Skin of body (tissue), 2 donors: ENCODE measurements around the gene TSTD2. TPM values are rescaled to one million over a fixed set of nuclear protein-coding genes. Genes with fewer than 3 reads are reported as not detected.
A peak's percentile ranks its signal among the peaks of the same experiment; 100 is the strongest.

Source experiments
- DNase-seq: peaks from one replicate; lab custom pipeline; 2025; lab: John Stamatoyannopoulos, UW
- total RNA-seq: library from RNA; depleted of rRNA; stranded (reverse); fragments of >200 nt; gene quantifications from one replicate; pipeline ENCODE4 v1.2.3, GENCODE V29; 2014

The TSTD2 gene
- total RNA-seq, 1 donor from 2014 or later, result 17.9 TPM

DNA sequence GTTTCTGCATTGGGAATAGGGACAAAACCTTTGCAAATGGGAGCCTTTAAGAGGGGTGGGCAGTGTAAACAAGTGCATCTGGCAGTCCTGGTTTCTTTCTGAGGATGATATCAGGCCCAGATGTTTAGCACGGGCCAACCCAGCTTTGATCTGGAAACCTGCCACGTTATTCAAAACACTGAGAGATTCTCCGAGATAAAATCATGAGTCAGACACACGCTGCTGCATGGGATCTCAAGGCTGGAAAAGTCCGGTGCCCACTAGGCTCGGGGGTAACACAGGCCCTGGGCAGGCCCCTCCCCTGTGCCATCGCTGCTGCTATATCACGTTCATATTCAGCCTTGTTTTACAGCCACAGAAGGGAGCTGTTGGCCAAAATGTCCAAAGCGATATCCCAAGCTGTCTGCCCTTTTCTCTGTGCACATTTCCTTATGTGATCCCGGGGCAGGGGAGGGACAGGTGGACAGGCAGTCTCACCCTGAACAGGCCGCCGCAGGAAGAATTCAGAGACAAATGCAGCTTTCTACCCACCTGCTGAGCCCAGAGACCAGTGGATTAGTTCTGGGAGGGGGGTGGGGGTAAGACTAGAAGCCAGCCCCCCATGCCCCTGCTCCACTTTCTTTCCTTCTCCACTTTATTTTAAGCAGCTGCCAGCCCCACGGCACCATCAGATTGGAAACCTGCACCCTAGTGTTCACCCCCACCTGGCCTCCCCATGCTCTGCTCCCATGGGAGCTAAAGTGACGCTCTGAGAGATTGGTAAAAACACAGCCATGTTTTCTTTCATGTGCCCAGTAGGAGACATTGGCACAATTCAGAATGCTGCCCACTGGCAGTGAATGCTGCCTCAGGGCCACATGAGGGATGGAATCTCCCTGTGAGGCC lies 68.6 kb downstream of the TSTD2 start:
- peak; percentile 20 for DNase-seq

DNA sequence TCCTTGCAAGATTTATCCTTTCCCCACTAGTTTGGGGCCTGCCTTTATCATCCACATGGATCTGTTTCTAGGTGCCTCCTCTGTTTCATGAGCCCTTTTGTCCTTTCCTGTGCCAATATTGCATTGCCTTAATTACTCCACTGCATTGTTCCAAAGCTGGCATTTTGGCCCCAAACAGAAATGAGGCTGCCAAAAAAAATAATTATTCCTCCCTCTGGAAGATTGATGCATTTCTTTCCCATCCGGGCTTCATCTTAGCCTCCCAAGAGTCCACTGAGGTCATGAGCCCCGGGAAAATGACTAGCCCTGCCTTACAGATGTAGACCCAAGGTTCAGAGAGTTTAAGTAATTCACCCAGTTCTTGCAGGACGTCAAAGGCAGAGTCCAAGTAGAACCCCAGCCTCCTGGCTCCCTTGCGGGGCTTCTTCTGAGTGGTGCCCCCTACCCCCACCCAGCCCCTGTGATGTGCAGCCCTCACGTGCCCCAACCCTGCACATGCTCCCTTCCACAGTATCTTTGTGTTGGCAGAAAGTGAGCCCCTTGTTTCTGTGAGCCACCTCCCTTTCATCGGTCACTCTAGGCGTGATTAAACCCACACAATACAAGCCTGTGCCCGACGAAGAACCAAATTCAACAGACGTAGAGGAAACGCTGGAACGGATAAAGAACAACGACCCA lies 69.6 kb downstream of the TSTD2 start:
- DNase-seq, result no peak

DNA sequence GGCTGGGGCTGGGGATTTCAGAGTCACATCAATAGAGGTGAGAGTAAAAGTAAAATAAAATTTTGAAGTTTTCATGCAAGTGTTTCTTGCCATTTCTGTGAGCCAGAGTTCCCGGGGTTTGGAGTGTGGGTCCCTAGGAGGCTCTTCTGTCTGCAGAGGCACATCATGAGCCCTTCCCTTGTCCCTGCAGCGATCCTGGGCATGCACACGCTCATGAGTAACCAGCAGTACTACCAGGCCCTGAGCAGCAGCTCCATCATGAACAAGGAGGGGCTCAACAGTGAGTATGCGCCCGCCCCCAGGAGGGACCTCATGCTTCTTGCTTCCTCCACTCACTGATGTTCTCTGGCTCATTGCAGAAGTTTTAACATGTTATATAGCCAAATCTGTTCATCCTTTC lies 70.6 kb downstream of the TSTD2 start:
- no peak for DNase-seq

DNA sequence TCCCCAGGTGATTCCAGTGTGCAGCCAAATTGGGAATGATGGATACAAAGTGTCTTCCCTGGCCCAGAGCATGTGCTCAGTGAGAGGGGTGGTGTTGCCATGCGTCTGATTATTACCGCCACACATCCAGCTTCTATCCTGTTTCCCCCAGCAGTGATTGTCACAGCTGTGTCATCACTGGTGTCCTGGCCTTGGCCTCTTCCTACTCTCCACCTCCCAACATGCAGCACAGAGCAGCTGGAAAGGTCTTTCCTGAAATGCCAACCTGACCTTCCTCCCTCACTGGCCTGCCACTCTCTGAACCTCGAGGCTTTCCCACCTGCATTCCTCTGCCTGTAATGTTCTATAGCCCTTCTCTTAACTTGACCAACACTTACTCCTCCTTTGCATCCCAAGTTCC lies 71.7 kb downstream of the TSTD2 start:
- DNase-seq, result no peak

DNA sequence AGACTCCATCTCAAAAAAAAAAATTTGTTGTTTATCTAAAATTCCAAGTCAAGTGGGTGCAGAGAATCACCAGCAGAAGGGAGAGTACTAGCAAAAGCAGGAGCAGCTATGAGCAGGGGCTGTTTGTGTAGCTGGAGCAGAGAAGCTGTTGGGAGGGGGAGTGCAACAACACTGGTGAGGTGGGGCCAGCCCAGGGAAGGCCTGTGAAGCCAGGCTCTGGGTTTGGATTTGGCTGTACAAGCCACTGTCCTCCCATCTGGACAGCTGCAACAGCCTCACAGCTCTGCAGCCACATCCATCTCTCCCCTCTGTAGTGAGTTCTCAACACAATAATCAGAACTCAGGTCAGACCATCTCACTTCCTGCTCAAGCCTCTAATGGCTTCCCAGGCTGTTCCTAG lies 72.3 kb downstream of the TSTD2 start:
- DNase-seq, result no peak

DNA sequence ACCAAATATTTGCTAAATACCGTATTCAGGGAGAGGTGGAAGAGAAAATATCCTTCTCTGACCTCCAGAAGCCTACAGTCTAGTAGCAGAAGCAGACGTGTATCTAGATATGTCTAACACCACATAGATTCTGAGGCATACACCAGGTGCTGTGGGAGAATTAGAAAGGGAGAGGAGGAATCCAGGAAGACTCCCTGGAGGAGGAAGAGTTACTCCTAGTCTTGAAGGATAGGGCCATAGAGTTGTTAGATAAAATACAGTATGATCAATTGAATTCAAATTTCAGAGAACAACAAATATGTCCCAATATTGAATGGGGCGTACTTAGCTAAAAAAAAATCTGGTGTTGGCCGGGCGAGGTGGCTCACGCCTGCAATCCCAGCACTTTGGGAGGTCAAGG lies 73.0 kb downstream of the TSTD2 start:
- DNase-seq, result no peak

DNA sequence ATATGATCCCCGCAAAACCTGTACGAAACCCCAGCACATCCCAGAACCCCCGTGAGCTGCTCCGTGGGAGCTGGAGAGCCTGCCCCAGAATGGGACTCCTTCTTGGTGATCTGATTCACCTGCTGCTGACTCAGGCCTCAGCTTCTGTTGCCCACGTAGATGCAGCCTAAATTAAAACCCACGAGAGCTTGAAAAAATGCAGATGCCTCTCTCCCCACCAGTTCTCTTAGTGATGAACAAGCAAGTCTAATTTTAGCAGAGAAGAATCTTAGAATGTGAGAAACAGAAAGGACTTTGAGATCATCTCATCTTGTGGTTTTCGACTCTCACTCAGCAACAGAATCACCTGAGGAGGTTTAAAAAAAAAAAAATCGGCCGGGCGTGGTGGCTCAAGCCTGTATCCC lies 74.1 kb downstream of the TSTD2 start:
- DNase-seq, result no peak

DNA sequence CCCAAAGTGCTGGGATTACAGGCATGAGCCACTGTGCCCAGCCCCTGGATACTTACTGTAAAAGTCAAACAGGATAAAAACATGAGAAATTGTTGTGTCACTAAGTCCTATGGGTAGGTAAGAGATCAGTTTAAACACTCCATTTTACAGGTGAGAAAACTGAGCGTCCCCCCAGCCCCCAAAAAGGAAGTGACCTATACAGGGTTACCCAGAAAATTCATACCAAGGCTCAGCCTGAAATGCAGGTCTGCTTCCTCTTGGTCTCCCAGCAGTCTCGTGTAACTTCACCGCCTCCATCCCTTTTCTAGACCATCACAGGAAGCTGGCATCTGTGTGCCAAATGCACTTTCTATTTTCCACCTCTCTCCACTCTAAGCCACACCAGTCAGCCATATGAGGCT lies 74.5 kb downstream of the TSTD2 start:
- no peak for DNase-seq

DNA sequence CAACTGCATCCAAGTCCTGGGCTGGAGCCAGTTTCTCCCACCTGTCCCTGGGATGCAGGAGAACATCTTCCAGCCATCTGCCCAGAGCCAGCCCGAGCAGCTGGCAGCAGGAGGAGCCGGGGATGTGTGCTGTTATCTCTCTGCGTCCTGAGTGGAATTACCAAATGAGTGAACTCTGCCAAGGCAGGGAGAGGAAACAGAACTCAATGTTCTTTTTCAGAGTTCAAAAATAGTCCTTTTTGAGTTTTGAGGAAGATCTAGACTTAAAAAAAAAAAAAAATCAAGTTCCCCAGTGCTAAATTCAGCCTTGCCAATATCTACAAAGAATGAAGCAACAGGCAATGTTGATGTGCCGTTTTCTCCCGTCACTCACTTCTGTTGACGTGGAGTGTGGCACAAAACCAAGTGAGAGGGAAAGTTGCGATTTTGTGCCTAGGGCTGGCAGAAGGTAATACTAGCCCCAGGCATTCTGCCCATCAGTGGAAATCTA lies 75.5 kb downstream of the TSTD2 start:
- DNase-seq, result no peak

DNA sequence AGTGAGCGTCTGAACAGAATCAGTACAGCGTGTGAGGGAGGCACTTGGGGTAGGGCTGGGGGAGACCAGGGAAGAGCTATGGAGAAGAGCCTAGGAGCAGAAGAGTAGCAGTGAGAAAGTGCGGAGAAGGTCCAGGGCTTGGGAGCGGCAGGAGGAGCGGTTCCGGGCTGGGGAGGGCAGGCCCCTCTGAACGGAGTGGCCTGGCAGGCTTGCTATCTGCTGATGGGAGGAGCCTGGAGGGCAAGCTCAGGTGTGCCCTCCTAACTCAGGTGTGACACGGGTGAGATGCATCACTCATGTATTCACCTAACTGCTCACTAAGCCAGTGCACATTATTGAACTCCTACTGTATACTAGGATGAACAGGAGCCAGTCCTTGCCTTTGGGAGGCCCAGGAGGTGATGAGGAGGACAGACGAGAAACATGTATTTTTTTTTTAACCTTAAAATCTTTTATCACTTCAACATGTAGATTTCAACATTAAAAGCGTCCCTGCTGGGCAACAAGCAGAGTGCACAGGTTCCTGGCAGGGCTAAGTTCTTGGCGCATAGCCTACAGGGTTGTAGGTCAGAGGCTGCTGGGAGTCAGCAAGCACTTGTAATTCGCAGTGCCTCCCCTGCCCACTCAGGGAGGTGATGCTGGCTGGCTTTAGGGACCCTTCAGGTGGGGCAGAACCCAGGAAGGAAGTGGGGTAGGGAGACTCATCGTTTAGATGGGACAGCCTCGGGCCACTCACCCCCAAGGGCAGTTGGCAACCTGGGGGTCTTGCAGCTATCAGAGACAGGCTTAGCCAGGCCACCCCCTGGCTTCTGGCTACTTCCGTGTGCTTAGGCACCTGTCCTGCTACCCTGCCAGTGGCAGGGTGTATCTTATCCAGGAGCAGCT lies 76.2 kb downstream of the TSTD2 start:
- no peak for DNase-seq

DNA sequence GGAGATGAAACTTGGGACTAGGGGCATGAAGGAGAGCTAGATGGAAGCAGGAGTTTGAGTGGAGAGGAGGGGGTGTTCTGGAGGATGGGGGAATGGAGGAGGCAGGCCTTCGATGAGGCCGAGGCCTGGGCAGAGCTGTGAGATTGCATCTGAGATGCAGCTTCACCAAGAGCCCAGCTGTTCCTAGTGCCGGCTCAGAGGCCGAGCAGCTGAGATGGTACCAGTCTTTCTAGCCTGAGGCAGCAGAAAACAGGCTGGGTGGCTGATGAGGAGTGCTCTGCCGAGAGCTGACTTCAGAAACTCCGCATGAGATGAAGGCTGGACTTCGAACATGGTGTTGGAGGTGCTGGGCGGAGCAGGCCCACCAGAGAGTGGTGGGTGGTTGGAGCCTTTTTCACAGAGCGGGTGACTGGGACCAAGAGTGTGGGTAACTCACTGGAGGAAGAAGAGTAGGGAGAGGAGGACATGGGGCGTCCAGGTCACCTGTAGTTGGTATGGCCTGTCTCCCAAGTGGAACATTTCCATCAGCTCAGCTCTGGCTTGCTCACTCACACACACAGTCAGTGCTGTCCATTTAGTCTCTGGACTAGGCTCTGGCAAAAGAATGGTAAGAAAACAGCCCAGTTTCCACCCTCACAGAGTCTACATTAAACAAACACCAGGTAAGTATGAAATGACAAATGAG lies 77.0 kb downstream of the TSTD2 start:
- DNase-seq, result no peak

DNA sequence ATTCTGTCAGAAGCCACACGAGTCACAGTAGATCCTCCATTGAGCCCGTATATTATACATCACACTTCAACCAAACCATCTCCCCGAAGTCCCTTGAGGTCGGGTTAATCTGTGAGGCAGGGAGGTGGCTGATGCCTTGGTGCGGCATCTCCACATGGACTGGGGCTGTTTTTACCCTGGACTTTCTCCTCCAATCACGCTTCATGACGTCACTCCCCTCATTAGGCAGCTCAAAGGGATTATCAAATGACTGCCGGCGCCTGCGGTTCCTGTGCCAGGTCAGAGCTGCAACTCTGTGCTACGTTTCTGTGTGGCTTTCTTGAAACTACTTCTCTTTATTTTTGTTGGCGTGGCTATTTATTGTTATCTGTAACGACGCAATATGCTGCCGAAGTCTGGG lies 78.0 kb downstream of the TSTD2 start:
- DNase-seq, result no peak

DNA sequence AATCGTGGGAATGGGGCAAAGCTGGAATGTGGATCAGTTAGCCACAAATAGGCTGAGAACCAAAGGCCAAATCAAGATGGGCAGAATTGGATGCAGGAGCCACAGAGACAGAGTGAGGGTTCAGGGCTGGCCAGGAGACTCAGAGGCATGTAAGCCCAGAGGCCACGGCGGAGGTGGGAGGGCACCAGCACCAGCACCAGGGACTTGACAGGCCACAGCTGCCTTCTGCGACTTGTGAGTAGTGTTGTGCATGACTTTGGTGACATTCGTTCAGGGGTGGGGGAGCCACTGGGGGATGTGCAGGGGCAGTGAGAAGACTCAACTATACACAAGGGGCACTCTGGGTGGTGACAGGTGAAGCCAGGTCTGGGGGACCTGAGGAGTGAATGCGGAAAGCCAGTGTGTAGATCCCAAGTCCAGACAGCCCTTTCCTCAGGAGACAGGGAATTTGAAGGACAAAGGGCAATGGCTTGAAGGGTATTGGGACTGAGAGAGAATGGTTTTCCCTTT lies 78.5 kb downstream of the TSTD2 start:
- DNase-seq, result no peak

DNA sequence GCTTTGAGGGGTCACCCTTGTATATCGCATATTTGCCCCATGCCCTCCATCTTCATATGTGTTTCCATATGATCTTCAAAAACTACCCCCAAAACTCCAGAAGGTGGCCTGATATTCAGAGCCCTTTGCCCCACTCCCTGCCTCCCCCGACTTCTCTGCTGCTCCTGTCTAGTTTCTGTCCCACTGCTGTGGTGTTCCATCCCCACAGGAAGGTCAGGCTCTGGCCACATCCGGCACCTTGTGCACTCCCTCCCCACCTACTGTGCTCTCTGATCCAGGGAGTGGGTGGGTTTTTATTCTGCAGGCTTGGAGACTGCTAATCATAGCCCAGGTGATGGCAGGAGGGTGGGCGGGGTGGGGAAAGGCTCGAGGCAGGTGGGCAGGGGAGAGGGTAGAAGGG lies 79.3 kb downstream of the TSTD2 start:
- DNase-seq, result no peak

DNA sequence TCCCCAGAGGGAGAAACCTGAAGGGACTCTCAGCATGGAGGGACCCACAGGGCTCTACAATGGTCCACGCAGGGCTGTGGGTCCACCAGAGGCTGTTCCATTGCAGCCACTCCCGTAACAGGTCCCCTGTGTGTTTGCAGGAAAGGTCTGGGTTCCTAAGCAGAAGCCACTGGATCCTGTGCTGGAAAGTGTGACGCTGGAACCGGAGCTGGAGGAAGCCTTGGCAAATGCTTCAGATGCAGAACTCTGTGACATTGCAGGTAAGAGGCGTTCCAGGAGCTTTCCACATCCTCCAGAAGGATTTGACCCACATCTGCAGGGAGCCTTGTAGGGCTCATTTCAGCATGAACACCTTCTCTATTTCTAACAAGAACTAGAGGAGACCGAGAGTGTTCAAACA lies 80.0 kb downstream of the TSTD2 start:
- no peak for DNase-seq

DNA sequence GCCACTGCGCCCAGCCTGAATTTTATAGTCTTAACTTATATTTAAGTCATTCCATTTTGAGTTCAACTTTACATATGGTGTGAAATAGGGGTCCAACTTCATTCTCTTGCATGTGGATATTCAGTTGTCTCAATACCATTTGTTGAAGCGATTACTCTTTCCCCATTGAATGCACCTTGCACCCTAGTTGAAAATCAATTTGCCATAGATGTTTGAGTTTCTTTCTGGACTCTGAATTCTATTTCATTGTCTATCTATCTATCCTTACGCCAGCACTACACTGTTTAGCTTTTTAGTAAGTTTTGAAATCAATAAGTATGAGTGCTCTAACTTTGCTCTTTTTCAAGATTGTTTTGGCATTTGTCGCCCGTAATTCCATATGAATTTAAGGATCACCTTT lies 81.9 kb downstream of the TSTD2 start:
- DNase-seq, result no peak

DNA sequence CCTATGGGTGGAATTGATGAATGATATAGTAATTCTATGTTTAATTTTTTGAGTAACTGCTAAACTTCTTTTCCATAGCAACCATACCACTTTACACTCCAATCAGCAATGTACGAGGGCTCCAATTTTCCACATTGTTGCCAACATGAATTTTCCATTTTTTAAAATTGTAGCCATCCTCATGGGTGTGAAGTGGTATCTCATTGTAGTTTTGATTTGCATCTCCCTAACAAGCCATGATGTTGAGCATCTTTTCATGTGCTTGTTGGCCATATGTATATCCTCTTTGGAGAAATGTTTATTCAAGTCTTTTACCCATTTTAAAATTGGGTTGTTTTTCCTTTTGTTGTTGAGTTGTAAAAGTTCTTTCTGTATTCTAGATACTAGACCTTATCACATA lies 82.8 kb downstream of the TSTD2 start:
- DNase-seq, result no peak
